Neural progenitor cell (in vitro differentiated cells): ENCODE data around the gene ZRANB3. TPM values are rescaled to one million over a fixed set of nuclear protein-coding genes. Genes with fewer than 3 reads are reported as not detected.

ENCODE experiments used
- DNase-seq: peaks from one replicate; pipeline ENCODE4 v3.0.0-alpha.2; 2016; ENCODE audit warnings: low spot score
- H2AFZ ChIP-seq: fragments of 200-600 bp; sonication (generic); replicated peaks from 2 replicates; pipeline ENCODE4 v1.6.1; 2016; ENCODE audit warnings: antibody characterized with exemption
- H3F3A ChIP-seq: fragments of 200-600 bp; sonication (generic); 2 replicates; pipeline ENCODE4 v1.6.1; 2016; ENCODE audit warnings: antibody characterized with exemption, low read depth
- H3K27ac ChIP-seq: fragments of 200-600 bp; sonication (generic); 2 replicates; pipeline ENCODE4 v1.5.1; 2016; ENCODE audit warnings: mild to moderate bottlenecking
- H3K27me3 ChIP-seq: fragments of 200-600 bp; sonication (generic); 2 replicates; pipeline ENCODE4 v1.6.1; 2016; ENCODE audit warnings: mild to moderate bottlenecking, moderate library complexity
- H3K36me3 ChIP-seq: fragments of 200-600 bp; sonication (generic); 2 replicates; pipeline ENCODE4 v1.5.1; 2016
- H3K4me1 ChIP-seq: fragments of 200-600 bp; sonication (generic); 2 replicates; pipeline ENCODE4 v1.6.1; 2016; ENCODE audit warnings: mixed run types
- H3K4me2 ChIP-seq: fragments of 200-600 bp; sonication (generic); 2 replicates; pipeline ENCODE4 v1.6.1; 2016
- H3K4me3 ChIP-seq: fragments of 200-600 bp; sonication (generic); 2 replicates; pipeline ENCODE4 v1.5.1; 2016
- H3K79me2 ChIP-seq: fragments of 200-600 bp; sonication (generic); 2 replicates; pipeline ENCODE4 v1.6.1; 2016; ENCODE audit warnings: low read depth
- H3K9ac ChIP-seq: fragments of 200-600 bp; sonication (generic); 2 replicates; pipeline ENCODE4 v1.6.1; 2016
- H3K9me3 ChIP-seq: fragments of 200-600 bp; sonication (generic); 2 replicates; pipeline ENCODE4 v1.5.1; 2016; ENCODE audit warnings: low read depth
- H4K20me1 ChIP-seq: fragments of 200-600 bp; sonication (generic); 2 replicates; pipeline ENCODE4 v1.6.1; 2016; ENCODE audit warnings: low read depth
- H3K27ac Mint-ChIP-seq: 3 replicates; pipeline ENCODE4 v1.8.0; 2021; ENCODE audit warnings: mixed read lengths
- H3K27me3 Mint-ChIP-seq: 2 replicates; pipeline ENCODE4 v1.8.0; 2022; ENCODE audit warnings: low read depth, mild to moderate bottlenecking, inconsistent platforms, moderate library complexity, mixed read lengths; ENCODE audit not compliant: insufficient read depth
- H3K36me3 Mint-ChIP-seq: 3 replicates; pipeline ENCODE4 v1.8.0; 2021; ENCODE audit warnings: mixed read lengths
- H3K4me1 Mint-ChIP-seq: 3 replicates; pipeline ENCODE4 v1.8.0; 2021; ENCODE audit warnings: mixed read lengths
- H3K4me3 Mint-ChIP-seq: 3 replicates; pipeline ENCODE4 v1.8.0; 2021; ENCODE audit warnings: mild to moderate bottlenecking, moderate library complexity, mixed read lengths
- H3K9me3 Mint-ChIP-seq: 3 replicates; pipeline ENCODE4 v1.8.0; 2020; ENCODE audit warnings: mixed read lengths
- CTCF ChIP-seq: fragments of 200-600 bp; sonication (generic); IDR thresholded peaks from 2 replicates; pipeline ENCODE4 v1.5.1; 2017; ENCODE audit warnings: antibody characterized with exemption, mild to moderate bottlenecking
- EZH2 ChIP-seq: fragments of 200-600 bp; sonication (generic); IDR thresholded peaks from 2 replicates; pipeline ENCODE4 v1.6.1; 2017; ENCODE audit warnings: antibody characterized with exemption, mild to moderate bottlenecking, moderate library complexity
- EZH2phosphoT487 ChIP-seq: fragments of 200-600 bp; sonication (generic); IDR thresholded peaks from 2 replicates; pipeline ENCODE4 v1.6.1; 2017; ENCODE audit warnings: antibody characterized with exemption
- total RNA-seq: library from RNA; depleted of rRNA; stranded (reverse); fragments of >200 nt; gene quantifications from 2 replicates; pipeline ENCODE4 v1.2.3, GENCODE V29; 2015; ENCODE audit warnings: low replicate concordance

Gene ZRANB3
- total RNA-seq, 1 donor from 2014 or later = 35.9 TPM

DNA sequence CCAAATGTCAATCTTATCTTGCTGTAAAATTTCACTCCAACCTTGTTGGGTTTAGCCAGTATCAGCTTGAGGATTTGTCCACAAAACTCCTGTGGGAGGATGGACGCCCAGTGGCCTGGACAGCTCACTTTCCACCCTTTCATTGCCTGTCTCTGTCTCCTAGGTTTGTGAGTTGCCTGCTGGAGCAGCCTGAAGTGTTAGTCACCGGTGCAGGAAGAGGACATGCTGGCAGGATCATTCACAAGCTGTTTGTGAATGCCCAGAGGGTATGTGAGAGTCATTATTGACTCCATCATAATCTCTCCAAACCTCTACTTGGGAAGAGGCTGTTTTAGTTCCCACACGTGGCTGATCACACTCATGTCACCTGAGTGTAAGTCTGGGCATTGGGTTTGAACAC, 366.6 kb downstream of the ZRANB3 start:
- Histone ChIP-seq H3K9me3 (no peaks in the 10 kb centered on the region), H3K36me3 (peaks cover 11% of the 10 kb centered on the region), H3K79me2 (no peaks in the 10 kb centered on the region), H3K9ac (no peak overlapping the region), H4K20me1 (no peaks in the 10 kb centered on the region), H3K4me2 (no peak overlapping the region), H3K27me3 (no peaks in the 10 kb centered on the region), H3K4me1 (no peaks in the 10 kb centered on the region), H2AFZ (no peak overlapping the region), H3F3A (no peaks in the 10 kb centered on the region), H3K4me3 (no peak overlapping the region), H3K27ac (no peak overlapping the region)
- peaks cover 35% of the 10 kb centered on the region for H3K36me3 Mint-ChIP-seq
- H3K9me3 Mint-ChIP-seq = no peaks in the 10 kb centered on the region
- H3K4me3 Mint-ChIP-seq = no peak overlapping the region
- TF ChIP-seq EZH2phosphoT487 (no peak), CTCF (no peak), EZH2 (no peak)
- H3K27me3 Mint-ChIP-seq = no peaks in the 10 kb centered on the region
- DNase-seq = no peak
- peaks cover 4% of the 10 kb centered on the region for H3K4me1 Mint-ChIP-seq
- H3K27ac Mint-ChIP-seq = no peak overlapping the region

DNA sequence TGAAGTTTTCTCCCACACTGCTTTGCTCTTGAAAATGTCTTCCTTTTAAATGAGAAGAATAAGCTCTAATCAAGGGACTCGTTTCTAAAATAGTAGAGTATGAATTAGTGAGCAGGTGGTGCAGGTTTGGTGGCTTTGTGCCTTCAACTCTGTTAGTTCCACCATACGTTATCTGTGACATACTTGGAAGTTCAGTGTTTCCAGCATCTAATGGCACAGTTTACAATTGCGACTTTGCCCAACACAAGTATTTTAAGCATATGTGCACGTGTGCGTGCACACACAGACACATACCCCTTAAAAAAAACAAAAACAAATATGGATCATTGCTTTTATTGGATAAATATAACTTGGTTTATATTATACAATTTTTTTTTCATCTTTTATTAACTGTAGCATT, 367.1 kb downstream of the ZRANB3 start:
- TF ChIP-seq CTCF (no peak), EZH2 (no peak), EZH2phosphoT487 (no peak)
- Mint-ChIP-seq H3K4me3 (no peak overlapping the region), H3K27me3 (peaks cover 2% of the 10 kb centered on the region), H3K9me3 (no peaks in the 10 kb centered on the region), H3K27ac (no peak overlapping the region), H3K36me3 (peaks cover 33% of the 10 kb centered on the region), H3K4me1 (peaks cover 4% of the 10 kb centered on the region)
- no peak overlapping the region for H3K4me3 ChIP-seq
- no peaks in the 10 kb centered on the region for H3K4me1 ChIP-seq
- DNase-seq = no peak
- no peaks in the 10 kb centered on the region for H3K27me3 ChIP-seq
- no peak overlapping the region for H3K27ac ChIP-seq
- no peaks in the 10 kb centered on the region for H3K9me3 ChIP-seq
- H4K20me1 ChIP-seq = no peaks in the 10 kb centered on the region
- no peak overlapping the region for H3K9ac ChIP-seq
- no peak overlapping the region for H2AFZ ChIP-seq
- H3K79me2 ChIP-seq = no peaks in the 10 kb centered on the region
- H3K36me3 ChIP-seq = peaks cover 11% of the 10 kb centered on the region
- no peak overlapping the region for H3K4me2 ChIP-seq
- H3F3A ChIP-seq = no peaks in the 10 kb centered on the region

GRCh38 chr2:135163306-135163705, 367.7 kb downstream of the ZRANB3 start:
- peaks cover 33% of the 10 kb centered on the region for H3K36me3 Mint-ChIP-seq

More at GRCh38 chr2:135163306-135163705, 367.7 kb downstream of the ZRANB3 start:
- no peak overlapping the region for H3K9ac ChIP-seq
- no peaks in the 10 kb centered on the region for H3F3A ChIP-seq
- H3K4me3 Mint-ChIP-seq = no peak overlapping the region
- H3K27ac Mint-ChIP-seq = no peak overlapping the region
- no peak overlapping the region for H3K4me3 ChIP-seq
- no peaks in the 10 kb centered on the region for H3K4me1 ChIP-seq
- H3K36me3 ChIP-seq = peaks cover 11% of the 10 kb centered on the region
- H3K79me2 ChIP-seq = no peaks in the 10 kb centered on the region
- no peak overlapping the region for H3K27ac ChIP-seq
- H3K9me3 ChIP-seq = no peaks in the 10 kb centered on the region
- no peak overlapping the region for H2AFZ ChIP-seq
- H3K27me3 Mint-ChIP-seq = peaks cover 2% of the 10 kb centered on the region
- H3K9me3 Mint-ChIP-seq = no peaks in the 10 kb centered on the region
- DNase-seq = no peak
- H3K4me2 ChIP-seq = no peak overlapping the region
- H4K20me1 ChIP-seq = no peaks in the 10 kb centered on the region
- H3K4me1 Mint-ChIP-seq = no peaks in the 10 kb centered on the region
- H3K27me3 ChIP-seq = no peaks in the 10 kb centered on the region
- TF ChIP-seq EZH2phosphoT487 (no peak), EZH2 (no peak), CTCF (no peak)
